Measurements from ENCODE around the gene CCT8L2. TPM values are rescaled to one million over a fixed set of nuclear protein-coding genes. Genes with fewer than 3 reads are reported as not detected.

CCT8L2 gene
- total and polyA plus RNA-seq, 2 of the 4 experiments (the other 2 are of a cell fraction): not detected

DNA sequence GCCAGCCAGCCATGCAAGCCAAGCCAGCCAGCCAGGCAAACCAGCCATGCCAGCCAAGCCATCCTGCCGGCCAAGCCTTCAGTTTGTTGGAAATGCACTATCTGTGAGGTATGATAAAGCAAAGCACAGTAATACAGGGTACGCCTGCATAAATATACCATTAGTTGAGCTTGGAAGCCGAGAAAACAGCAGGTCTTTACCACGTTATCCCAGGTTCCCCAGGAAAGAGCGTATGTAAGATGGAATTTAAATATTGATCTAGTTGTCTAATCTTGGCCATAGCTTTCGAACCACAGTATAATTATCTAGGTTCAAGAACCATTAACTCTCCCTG is 24.2 kb downstream of the CCT8L2 start:
- POLR2A ChIA-PET (ENCODE audit: unreplicated experiment): no interaction called here
- no peaks in the 10 kb centered on the region for H3K4me1 ChIP-seq (ENCODE audit: control insufficient read depth, insufficient read depth, low read length)
- BruUV-seq (replicated peaks): no TSS peak
- no peak overlapping the region for H2BK5ac ChIP-seq (ENCODE audit: low read depth, low read length, poor library complexity, severe bottlenecking)
- peaks cover 6% of the 10 kb centered on the region for H3K9me3 ChIP-seq (ENCODE audit: control insufficient read depth, insufficient read depth, low read length)
- H3K4ac ChIP-seq (ENCODE audit: low read depth, low read length): no peak overlapping the region
- H2AK5ac ChIP-seq (ENCODE audit: low read depth, low read length): no peak overlapping the region
- intact Hi-C loops (cut with micrococcal nuclease) (no loop called here), in situ Hi-C loops (cut with MboI; ENCODE audit: low sequenced_read_pairs) (no loop called here), dilution Hi-C loops (cut with HindIII; ENCODE audit: low sequenced_read_pairs, unreplicated experiment) (no loop called here)
- H2AFZ ChIP-seq (replicated peaks; ENCODE audit: low read length, poor library complexity): no peak overlapping the region
- CTCF ChIA-PET: no interaction called here
- H3K14ac ChIP-seq (replicated peaks; ENCODE audit: low read depth, low read length): no peak overlapping the region
- no peak overlapping the region for H2BK15ac ChIP-seq (ENCODE audit: low read depth, low read length)
- H3K23ac ChIP-seq (ENCODE audit: low read depth, low read length): no peak overlapping the region
- H2AK9ac ChIP-seq (replicated peaks; ENCODE audit: low read depth, low read length, poor library complexity): no peak overlapping the region
- no peak overlapping the region for H3K4me2 ChIP-seq (ENCODE audit: low read depth, low read length)
- no peaks in the 10 kb centered on the region for H3K27me3 ChIP-seq (ENCODE audit: control insufficient read depth, insufficient read depth, low read length)
- H4K20me1 ChIP-seq (ENCODE audit: insufficient read depth, low read length): no peaks in the 10 kb centered on the region
- no peak overlapping the region for H3K9ac ChIP-seq (ENCODE audit: low read depth, low read length)
- no peak overlapping the region for H3K4me3 ChIP-seq (ENCODE audit: insufficient read depth, low read depth, low read length)
- no peak overlapping the region for H4K91ac ChIP-seq (ENCODE audit: insufficient read depth, low read depth, low read length)
- no peak overlapping the region for H4K5ac ChIP-seq (ENCODE audit: low read depth, low read length)
- TF ChIP-seq POLR2A (IDR thresholded peaks at IDR 0.05; ENCODE audit: low read depth, low read length) (no peak), MXI1 (IDR thresholded peaks at IDR 0.05; ENCODE audit: borderline replicate concordance, low read depth, low read length) (no peak), SMC3 (IDR thresholded peaks at IDR 0.05; ENCODE audit: low read depth, low read length) (no peak), RCOR1 (IDR thresholded peaks at IDR 0.05; ENCODE audit: insufficient replicate concordance, low read length) (no peak), RFX5 (IDR thresholded peaks at IDR 0.05; ENCODE audit: low read depth, low read length) (no peak), CHD1 (IDR thresholded peaks at IDR 0.05; ENCODE audit: low read depth, low read length) (no peak), CEBPB (IDR thresholded peaks at IDR 0.05; ENCODE audit: low read depth, low read length) (no peak), BHLHE40 (IDR thresholded peaks at IDR 0.05; ENCODE audit: low read depth, low read length) (no peak), MAFK (IDR thresholded peaks at IDR 0.05; ENCODE audit: low read depth, low read length) (no peak), MAZ (IDR thresholded peaks at IDR 0.05; ENCODE audit: borderline replicate concordance, low read depth, low read length) (no peak)
- TF ChIP-seq, protein P1, sequence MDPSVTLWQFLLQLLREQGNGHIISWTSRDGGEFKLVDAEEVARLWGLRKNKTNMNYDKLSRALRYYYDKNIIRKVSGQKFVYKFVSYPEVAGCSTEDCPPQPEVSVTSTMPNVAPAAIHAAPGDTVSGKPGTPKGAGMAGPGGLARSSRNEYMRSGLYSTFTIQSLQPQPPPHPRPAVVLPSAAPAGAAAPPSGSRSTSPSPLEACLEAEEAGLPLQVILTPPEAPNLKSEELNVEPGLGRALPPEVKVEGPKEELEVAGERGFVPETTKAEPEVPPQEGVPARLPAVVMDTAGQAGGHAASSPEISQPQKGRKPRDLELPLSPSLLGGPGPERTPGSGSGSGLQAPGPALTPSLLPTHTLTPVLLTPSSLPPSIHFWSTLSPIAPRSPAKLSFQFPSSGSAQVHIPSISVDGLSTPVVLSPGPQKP (IDR thresholded peaks at IDR 0.05; ENCODE audit: borderline replicate concordance, low read depth, low read length): no peak
- TF ChIP-seq, protein P2, sequence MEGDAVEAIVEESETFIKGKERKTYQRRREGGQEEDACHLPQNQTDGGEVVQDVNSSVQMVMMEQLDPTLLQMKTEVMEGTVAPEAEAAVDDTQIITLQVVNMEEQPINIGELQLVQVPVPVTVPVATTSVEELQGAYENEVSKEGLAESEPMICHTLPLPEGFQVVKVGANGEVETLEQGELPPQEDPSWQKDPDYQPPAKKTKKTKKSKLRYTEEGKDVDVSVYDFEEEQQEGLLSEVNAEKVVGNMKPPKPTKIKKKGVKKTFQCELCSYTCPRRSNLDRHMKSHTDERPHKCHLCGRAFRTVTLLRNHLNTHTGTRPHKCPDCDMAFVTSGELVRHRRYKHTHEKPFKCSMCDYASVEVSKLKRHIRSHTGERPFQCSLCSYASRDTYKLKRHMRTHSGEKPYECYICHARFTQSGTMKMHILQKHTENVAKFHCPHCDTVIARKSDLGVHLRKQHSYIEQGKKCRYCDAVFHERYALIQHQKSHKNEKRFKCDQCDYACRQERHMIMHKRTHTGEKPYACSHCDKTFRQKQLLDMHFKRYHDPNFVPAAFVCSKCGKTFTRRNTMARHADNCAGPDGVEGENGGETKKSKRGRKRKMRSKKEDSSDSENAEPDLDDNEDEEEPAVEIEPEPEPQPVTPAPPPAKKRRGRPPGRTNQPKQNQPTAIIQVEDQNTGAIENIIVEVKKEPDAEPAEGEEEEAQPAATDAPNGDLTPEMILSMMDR (conservative IDR thresholded peaks at IDR 0.05; ENCODE audit: low read depth, low read length): no peak
- TF ChIP-seq, protein P3, sequence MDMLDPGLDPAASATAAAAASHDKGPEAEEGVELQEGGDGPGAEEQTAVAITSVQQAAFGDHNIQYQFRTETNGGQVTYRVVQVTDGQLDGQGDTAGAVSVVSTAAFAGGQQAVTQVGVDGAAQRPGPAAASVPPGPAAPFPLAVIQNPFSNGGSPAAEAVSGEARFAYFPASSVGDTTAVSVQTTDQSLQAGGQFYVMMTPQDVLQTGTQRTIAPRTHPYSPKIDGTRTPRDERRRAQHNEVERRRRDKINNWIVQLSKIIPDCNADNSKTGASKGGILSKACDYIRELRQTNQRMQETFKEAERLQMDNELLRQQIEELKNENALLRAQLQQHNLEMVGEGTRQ (IDR thresholded peaks at IDR 0.05; ENCODE audit: low read depth, low read length): no peak
- H3K79me1 ChIP-seq (ENCODE audit: low read depth in 1 of 2, low read length in 2 of 2): no peaks in the 10 kb centered on the region
- no peak overlapping the region for H3K18ac ChIP-seq (ENCODE audit: low read depth, low read length)
- ATAC-seq (ENCODE audit: low read depth) (no peak), DNase-seq (no peak)
- no CpG with 5 or more reads among the region's 6 CpGs for WGBS, 2 experiments (ENCODE audit: extremely low coverage in 2 of 2, insufficient read length in 1 of 2)
- H4K8ac ChIP-seq (ENCODE audit: low read depth in 2 of 2, low read length in 2 of 2): no peak overlapping the region
- H3K36me3 ChIP-seq (ENCODE audit: control insufficient read depth, insufficient read depth, low read length): no peaks in the 10 kb centered on the region
- H3K9me1 ChIP-seq (ENCODE audit: insufficient read depth, low read length): no peaks in the 10 kb centered on the region
- H2BK20ac ChIP-seq (ENCODE audit: low read depth, low read length): no peak overlapping the region
- no peak overlapping the region for H3K27ac ChIP-seq (ENCODE audit: insufficient read depth, low read length)
- no peak overlapping the region for H2BK120ac ChIP-seq (ENCODE audit: low read depth, low read length)
- no peak overlapping the region for H3K56ac ChIP-seq (ENCODE audit: extremely low read depth, insufficient read depth, low read length)
